HepG2 (cell line): ENCODE data around the gene SLC7A8. TPM values are rescaled to one million over a fixed set of nuclear protein-coding genes. Genes with fewer than 3 reads are reported as not detected.

Experiments used
- ATAD3A ChIP-seq: sonication (generic); formaldehyde crosslinking; IDR thresholded peaks from 2 replicates; pipeline ENCODE4 v1.4.0; 2020; ENCODE audit warnings: missing genetic modification reagents
- CREBL2 ChIP-seq: sonication (generic); formaldehyde crosslinking; IDR thresholded peaks from 2 replicates; pipeline ENCODE4 v1.8.1; 2023; ENCODE audit warnings: missing genetic modification reagents, mild to moderate bottlenecking, borderline replicate concordance
- ELF1 ChIP-seq: sonication (generic); formaldehyde crosslinking; IDR thresholded peaks from 2 replicates; pipeline ENCODE4 v1.4.0; 2020; ENCODE audit warnings: missing genetic modification reagents
- GPN1 ChIP-seq: sonication (generic); formaldehyde crosslinking; IDR thresholded peaks from 2 replicates; pipeline ENCODE4 v1.5.1; 2020; ENCODE audit warnings: missing genetic modification reagents, borderline replicate concordance
- MAFK ChIP-seq, 2 experiments: IDR thresholded peaks in 1 of 2; conservative IDR thresholded peaks in 1 of 2; 2 replicates each; pipeline ENCODE4 v1.6.1; 2011; ENCODE audit warnings: improper control_type of control experiment in 2 of 2, low read length in 2 of 2
- NCOA2 ChIP-seq: sonication (generic); formaldehyde crosslinking; IDR thresholded peaks from 2 replicates; pipeline ENCODE4 v1.8.0; 2022; ENCODE audit warnings: inconsistent platforms
- SIN3B ChIP-seq: fragments of 150-350 bp; IDR thresholded peaks from 2 replicates; pipeline ENCODE4 v1.6.1; 2014; ENCODE audit warnings: low read length
- STAG1 ChIP-seq: sonication (generic); formaldehyde crosslinking; IDR thresholded peaks from 2 replicates; pipeline ENCODE4 v1.4.0; 2020; ENCODE audit warnings: missing genetic modification reagents
- ZBTB33 ChIP-seq: sonication (generic); formaldehyde crosslinking; IDR thresholded peaks from 2 replicates; pipeline ENCODE4 v1.4.0; 2020; ENCODE audit warnings: missing genetic modification reagents
- ZBTB46 ChIP-seq: sonication (generic); formaldehyde crosslinking; IDR thresholded peaks from 2 replicates; pipeline ENCODE4 v1.4.0; 2020; ENCODE audit warnings: mild to moderate bottlenecking, missing genetic modification reagents, borderline replicate concordance
- ZHX2 ChIP-seq, 2 experiments: sonication (generic) in 1 of 2; formaldehyde crosslinking in 1 of 2; IDR thresholded peaks; 2 replicates each; pipeline versions ENCODE4 v1.6.1 to v1.9.0; 2014 to 2022; ENCODE audit warnings: antibody characterized with exemption in 1 of 2, borderline replicate concordance in 1 of 2, inconsistent platforms in 1 of 2, low read depth in 1 of 2, missing genetic modification reagents in 1 of 2
- ZNF101 ChIP-seq: sonication (generic); formaldehyde crosslinking; IDR thresholded peaks from 2 replicates; pipeline ENCODE4 v1.4.0; 2020; ENCODE audit warnings: mild to moderate bottlenecking, low read depth, missing genetic modification reagents, borderline replicate concordance
- ZNF296 ChIP-seq: sonication (generic); formaldehyde crosslinking; conservative IDR thresholded peaks from 2 replicates; pipeline ENCODE4 v1.5.0; 2020; ENCODE audit warnings: mild to moderate bottlenecking, missing genetic modification reagents
- ZNF333 ChIP-seq: sonication (generic); formaldehyde crosslinking; IDR thresholded peaks from 2 replicates; pipeline ENCODE4 v1.4.0; 2020; ENCODE audit warnings: mild to moderate bottlenecking, missing genetic modification reagents, borderline replicate concordance
- ZNF552 ChIP-seq: sonication (generic); formaldehyde crosslinking; IDR thresholded peaks from 2 replicates; pipeline ENCODE4 v1.9.0; 2022; ENCODE audit warnings: missing genetic modification reagents, mild to moderate bottlenecking, borderline replicate concordance
- ZNF652 ChIP-seq: IDR thresholded peaks from 2 replicates; pipeline ENCODE4 v1.6.1; 2016; ENCODE audit warnings: low read depth, borderline replicate concordance
- polyA plus RNA-seq, 8 experiments: library from polyadenylated mRNA; depleted of rRNA in 3 of 8; stranded (reverse) in 7 of 8; unstranded in 1 of 8; fragments of >200 nt; fragmentation: Illumina TruSeq in 4 of 8; extraction: Trizol in 4 of 8; gene quantifications; 2 replicates each; pipeline versions ENCODE4 v1.2.1 to v1.2.3, GENCODE V29; 2011 to 2016; ENCODE audit warnings: low read depth in 4 of 8, missing spikeins in 1 of 8, mixed read lengths in 1 of 8; ENCODE audit not compliant: insufficient read depth in 1 of 8
- total RNA-seq, 5 experiments: library from RNA; depleted of rRNA; stranded (reverse); fragments of >200 nt; fragmentation: Illumina TruSeq; extraction: Trizol; gene quantifications; 2 replicates each; pipeline ENCODE4 v1.2.3, GENCODE V29; 2016; ENCODE audit warnings: low read depth in 1 of 5

The SLC7A8 gene
- total and polyA plus RNA-seq, 2 of the 13 experiments (the other 11 are each of a cell fraction or from before 2014, with no cell fraction given) = 0.25 TPM; not detected in 1

GRCh38 chr14:23095196-23096108, 88.0 kb downstream of the SLC7A8 start, which contains the start of gene C14orf119 (continued):
- TF ChIP-seq MAFK (conservative IDR thresholded peaks at IDR 0.05 in 1 of 2, IDR thresholded peaks at IDR 0.05 in 1 of 2; ENCODE audit: low read length in 2 of 2) (no peak), ZNF101 (CRISPR knock-in tag) (no peak), ZNF652 (CRISPR knock-in tag) (no peak), ZBTB46 (CRISPR knock-in tag) (0 out of 2 replicates have a peak, but pooled peaks have one; percentile 10), NCOA2 (no peak; the same call in 1 of the 2 replicates), ELF1 (CRISPR knock-in tag) (peak; percentile 97), ZHX2 (IDR thresholded peaks at IDR 0.05; ENCODE audit: low read depth) (peak; percentile 1; the same call in 1 of the 2 replicates), ZHX2 (CRISPR knock-in tag; IDR thresholded peaks at IDR 0.05; ENCODE audit: borderline replicate concordance) (0 out of 2 replicates have a peak, but pooled peaks have one; percentile 57), GPN1 (CRISPR knock-in tag) (no peak; the same call in 1 of the 2 replicates), CREBL2 (CRISPR knock-in tag) (no peak), ZNF552 (CRISPR knock-in tag) (no peak), ZBTB33 (CRISPR knock-in tag) (no peak), ZNF333 (CRISPR knock-in tag) (peak; percentile 43), STAG1 (CRISPR knock-in tag) (no peak), ZNF296 (no peak), SIN3B (peak; percentile 66; the same call in 1 of the 2 replicates), ATAD3A (CRISPR knock-in tag) (peak; percentile 80; the same call in 1 of the 2 replicates)
